Neural progenitor cell (in vitro differentiated cells): Measurements from ENCODE around the gene SEPTIN6. TPM values are rescaled to one million over a fixed set of nuclear protein-coding genes. Genes with fewer than 3 reads are reported as not detected.

ENCODE experiments used
- DNase-seq: peaks from one replicate; pipeline ENCODE4 v3.0.0-alpha.2; 2016; ENCODE audit warnings: low spot score
- H2AFZ ChIP-seq: fragments of 200-600 bp; sonication (generic); replicated peaks from 2 replicates; pipeline ENCODE4 v1.6.1; 2016; ENCODE audit warnings: antibody characterized with exemption
- H3F3A ChIP-seq: fragments of 200-600 bp; sonication (generic); 2 replicates; pipeline ENCODE4 v1.6.1; 2016; ENCODE audit warnings: antibody characterized with exemption, low read depth
- H3K27ac ChIP-seq: fragments of 200-600 bp; sonication (generic); 2 replicates; pipeline ENCODE4 v1.5.1; 2016; ENCODE audit warnings: mild to moderate bottlenecking
- H3K27me3 ChIP-seq: fragments of 200-600 bp; sonication (generic); 2 replicates; pipeline ENCODE4 v1.6.1; 2016; ENCODE audit warnings: mild to moderate bottlenecking, moderate library complexity
- H3K36me3 ChIP-seq: fragments of 200-600 bp; sonication (generic); 2 replicates; pipeline ENCODE4 v1.5.1; 2016
- H3K4me1 ChIP-seq: fragments of 200-600 bp; sonication (generic); 2 replicates; pipeline ENCODE4 v1.6.1; 2016; ENCODE audit warnings: mixed run types
- H3K4me2 ChIP-seq: fragments of 200-600 bp; sonication (generic); 2 replicates; pipeline ENCODE4 v1.6.1; 2016
- H3K4me3 ChIP-seq: fragments of 200-600 bp; sonication (generic); 2 replicates; pipeline ENCODE4 v1.5.1; 2016
- H3K79me2 ChIP-seq: fragments of 200-600 bp; sonication (generic); 2 replicates; pipeline ENCODE4 v1.6.1; 2016; ENCODE audit warnings: low read depth
- H3K9ac ChIP-seq: fragments of 200-600 bp; sonication (generic); 2 replicates; pipeline ENCODE4 v1.6.1; 2016
- H3K9me3 ChIP-seq: fragments of 200-600 bp; sonication (generic); 2 replicates; pipeline ENCODE4 v1.5.1; 2016; ENCODE audit warnings: low read depth
- H4K20me1 ChIP-seq: fragments of 200-600 bp; sonication (generic); 2 replicates; pipeline ENCODE4 v1.6.1; 2016; ENCODE audit warnings: low read depth
- H3K27ac Mint-ChIP-seq: 3 replicates; pipeline ENCODE4 v1.8.0; 2021; ENCODE audit warnings: mixed read lengths
- H3K27me3 Mint-ChIP-seq: 2 replicates; pipeline ENCODE4 v1.8.0; 2022; ENCODE audit warnings: low read depth, mild to moderate bottlenecking, inconsistent platforms, moderate library complexity, mixed read lengths; ENCODE audit not compliant: insufficient read depth
- H3K36me3 Mint-ChIP-seq: 3 replicates; pipeline ENCODE4 v1.8.0; 2021; ENCODE audit warnings: mixed read lengths
- H3K4me1 Mint-ChIP-seq: 3 replicates; pipeline ENCODE4 v1.8.0; 2021; ENCODE audit warnings: mixed read lengths
- H3K4me3 Mint-ChIP-seq: 3 replicates; pipeline ENCODE4 v1.8.0; 2021; ENCODE audit warnings: mild to moderate bottlenecking, moderate library complexity, mixed read lengths
- H3K9me3 Mint-ChIP-seq: 3 replicates; pipeline ENCODE4 v1.8.0; 2020; ENCODE audit warnings: mixed read lengths
- CTCF ChIP-seq: fragments of 200-600 bp; sonication (generic); IDR thresholded peaks from 2 replicates; pipeline ENCODE4 v1.5.1; 2017; ENCODE audit warnings: antibody characterized with exemption, mild to moderate bottlenecking
- EZH2 ChIP-seq: fragments of 200-600 bp; sonication (generic); IDR thresholded peaks from 2 replicates; pipeline ENCODE4 v1.6.1; 2017; ENCODE audit warnings: antibody characterized with exemption, mild to moderate bottlenecking, moderate library complexity
- EZH2phosphoT487 ChIP-seq: fragments of 200-600 bp; sonication (generic); IDR thresholded peaks from 2 replicates; pipeline ENCODE4 v1.6.1; 2017; ENCODE audit warnings: antibody characterized with exemption
- microRNA counts: library from miRNA; unstranded; fragments of <30 nt; microRNA quantifications from one replicate; lab custom pipeline; 2016
- microRNA-seq: library from miRNA; unstranded; fragments of <30 nt; microRNA quantifications from one replicate; pipeline ENCODE4, GENCODE V29; 2016
- small RNA-seq: library from RNA; depleted of rRNA; stranded (forward); fragments of <200 nt; gene quantifications from one replicate; pipeline ENCODE3, GENCODE V24; 2015
- total RNA-seq: library from RNA; depleted of rRNA; stranded (reverse); fragments of >200 nt; gene quantifications from 2 replicates; pipeline ENCODE4 v1.2.3, GENCODE V29; 2015; ENCODE audit warnings: low replicate concordance

The SEPTIN6 gene
- total RNA-seq, 1 donor from 2014 or later, result 19.4 TPM

GRCh38 chrX:119647089-119647488 is 45.9 kb downstream of the SEPTIN6 start:
- no peaks in the 10 kb centered on the region for H3K27me3 Mint-ChIP-seq
- Histone ChIP-seq H3K36me3 (no peaks in the 10 kb centered on the region), H3K27ac (no peak overlapping the region), H4K20me1 (no peaks in the 10 kb centered on the region), H3K9me3 (no peaks in the 10 kb centered on the region), H3K4me2 (no peak overlapping the region), H3K4me3 (no peak overlapping the region), H2AFZ (no peak overlapping the region), H3K4me1 (no peaks in the 10 kb centered on the region), H3F3A (no peaks in the 10 kb centered on the region), H3K9ac (no peak overlapping the region), H3K27me3 (no peaks in the 10 kb centered on the region), H3K79me2 (no peaks in the 10 kb centered on the region)
- peaks cover 9% of the 10 kb centered on the region for H3K9me3 Mint-ChIP-seq
- H3K36me3 Mint-ChIP-seq, result peaks cover 7% of the 10 kb centered on the region
- H3K4me3 Mint-ChIP-seq, result no peak overlapping the region
- no peak overlapping the region for H3K27ac Mint-ChIP-seq
- no peak for DNase-seq
- TF ChIP-seq EZH2phosphoT487 (no peak), EZH2 (no peak), CTCF (no peak)
- H3K4me1 Mint-ChIP-seq, result no peaks in the 10 kb centered on the region

- no peaks in the 10 kb centered on the region for H3K27me3 Mint-ChIP-seq
- Histone ChIP-seq H3K4me2 (no peak overlapping the region), H3K4me3 (no peak overlapping the region), H3K9ac (no peak overlapping the region), H3K27ac (no peak overlapping the region), H4K20me1 (no peaks in the 10 kb centered on the region), H3F3A (no peaks in the 10 kb centered on the region), H2AFZ (no peak overlapping the region), H3K79me2 (no peaks in the 10 kb centered on the region), H3K4me1 (no peaks in the 10 kb centered on the region), H3K9me3 (no peaks in the 10 kb centered on the region), H3K36me3 (no peaks in the 10 kb centered on the region), H3K27me3 (no peaks in the 10 kb centered on the region)
- peaks cover 7% of the 10 kb centered on the region for H3K36me3 Mint-ChIP-seq
- no peak overlapping the region for H3K27ac Mint-ChIP-seq
- DNase-seq, result no peak
- no peak for TF ChIP-seq EZH2phosphoT487
- no peaks in the 10 kb centered on the region for H3K4me1 Mint-ChIP-seq
- H3K4me3 Mint-ChIP-seq, result no peak overlapping the region
- H3K9me3 Mint-ChIP-seq, result peaks cover 9% of the 10 kb centered on the region
Measured at GRCh38 chrX:119646515-119646914, 46.5 kb downstream of the SEPTIN6 start.

- Histone ChIP-seq H3K79me2 (no peaks in the 10 kb centered on the region), H3F3A (no peaks in the 10 kb centered on the region), H3K27ac (no peak overlapping the region), H2AFZ (no peak overlapping the region), H3K4me1 (no peaks in the 10 kb centered on the region), H4K20me1 (no peaks in the 10 kb centered on the region), H3K9me3 (no peaks in the 10 kb centered on the region), H3K4me3 (no peak overlapping the region), H3K4me2 (no peak overlapping the region), H3K9ac (no peak overlapping the region), H3K36me3 (no peaks in the 10 kb centered on the region), H3K27me3 (no peaks in the 10 kb centered on the region)
- no peak for TF ChIP-seq EZH2
- TF ChIP-seq EZH2phosphoT487, result no peak
- no peak for TF ChIP-seq CTCF
- Mint-ChIP-seq H3K4me1 (peaks cover 4% of the 10 kb centered on the region), H3K36me3 (peaks cover 8% of the 10 kb centered on the region), H3K27me3 (no peaks in the 10 kb centered on the region), H3K4me3 (no peak overlapping the region), H3K9me3 (peaks cover 3% of the 10 kb centered on the region), H3K27ac (no peak overlapping the region)
- no peak for DNase-seq
Measured at GRCh38 chrX:119643696-119644095, 49.3 kb downstream of the SEPTIN6 start.

MicroRNAs within 50 kb of the gene (microRNA counts, 767-probe panel; counts per million panel counts)
- 460 counts per million, percentile 90 among the panel's probes with 10 or more counts for microRNA hsa-miR-766-3p (lab: Ali Mortazavi, UCI)

Small RNAs within 50 kb of the gene (microRNA-seq; reads per million reads assigned to microRNA genes)
- gene MIR766, result 9.8 reads per million, percentile 36 among the genes with 10 or more reads in this experiment

Small RNAs within 50 kb of the gene (small RNA-seq; reads per million reads assigned to genes)
- 2.0 reads per million, percentile 88 among the genes with 10 or more reads in this experiment for gene MIR766

Other genes with a start within 250 kb of the SEPTIN6 start
- gene SLC25A5, start 224.7 kb downstream of the SEPTIN6 start, total RNA-seq, result 205 and 289 TPM in 2 replicates
- gene STEEP1, start 127.8 kb downstream of the SEPTIN6 start, total RNA-seq, result 34.7 and 53.5 TPM in 2 replicates
- 54.2 and 90.2 TPM in 2 replicates for gene UBE2A, start 118.6 kb downstream of the SEPTIN6 start, total RNA-seq
- gene NKRF, start 86.7 kb downstream of the SEPTIN6 start, total RNA-seq, result 11.2 and 17.4 TPM in 2 replicates
- gene SOWAHD, start 65.4 kb upstream of the SEPTIN6 start, total RNA-seq, result 0.50 TPM in 1 of 2 replicates, not detected in the other
- 10,337 and 10,894 TPM in 2 replicates for gene RPL39, start 98.5 kb upstream of the SEPTIN6 start, total RNA-seq
- gene UPF3B, start 159.8 kb upstream of the SEPTIN6 start, total RNA-seq, result 12.4 and 21.7 TPM in 2 replicates
- 10.9 and 11.3 TPM in 2 replicates for gene RNF113A, start 178.6 kb upstream of the SEPTIN6 start, total RNA-seq
- 44.1 and 57.9 TPM in 2 replicates for gene NDUFA1, start 178.7 kb upstream of the SEPTIN6 start, total RNA-seq
- not detected in 2 replicates for gene AKAP14, start 202.7 kb upstream of the SEPTIN6 start, total RNA-seq